ENCODE measurements around the gene PRLH. TPM values are rescaled to one million over a fixed set of nuclear protein-coding genes. Genes with fewer than 3 reads are reported as not detected.

Gene PRLH
- total and polyA plus RNA-seq, 2 of the 13 experiments (the other 11 are each of a cell fraction or from before 2014, with no cell fraction given) = not detected

- TF ChIP-seq IRF9 (CRISPR knock-in tag; IDR thresholded peaks at IDR 0.05; ENCODE audit: borderline replicate concordance) (no peak), ZIK1 (CRISPR knock-in tag; IDR thresholded peaks at IDR 0.05; ENCODE audit: borderline replicate concordance, low read depth) (no peak), ZBTB21 (CRISPR knock-in tag; IDR thresholded peaks at IDR 0.05) (no peak), ZNF276 (CRISPR knock-in tag; IDR thresholded peaks at IDR 0.05; ENCODE audit: low read depth) (no peak), PHF21A (CRISPR knock-in tag; IDR thresholded peaks at IDR 0.05) (no peak), ZNF678 (CRISPR knock-in tag; IDR thresholded peaks at IDR 0.05) (no peak), ZNF564 (CRISPR knock-in tag; IDR thresholded peaks at IDR 0.05) (no peak), PRDM10 (CRISPR knock-in tag; IDR thresholded peaks at IDR 0.05; ENCODE audit: low read depth) (no peak), HOXA5 (CRISPR knock-in tag; IDR thresholded peaks at IDR 0.05) (no peak), ZNF737 (CRISPR knock-in tag; IDR thresholded peaks at IDR 0.05; ENCODE audit: borderline replicate concordance) (no peak), HNF4G (IDR thresholded peaks at IDR 0.05; ENCODE audit: borderline replicate concordance, low read depth, low read length) (no peak), HNF4G (CRISPR knock-in tag; IDR thresholded peaks at IDR 0.05; ENCODE audit: borderline replicate concordance, low read depth) (no peak; the same call in 1 of the 2 replicates), HES4 (CRISPR knock-in tag; IDR thresholded peaks at IDR 0.05; ENCODE audit: borderline replicate concordance) (no peak), NR1H2 (CRISPR knock-in tag; IDR thresholded peaks at IDR 0.05; ENCODE audit: borderline replicate concordance, low read depth) (no peak), ZNF280B (CRISPR knock-in tag; IDR thresholded peaks at IDR 0.05; ENCODE audit: borderline replicate concordance) (no peak), ZNF260 (CRISPR knock-in tag; IDR thresholded peaks at IDR 0.05; ENCODE audit: borderline replicate concordance, low read depth) (no peak), TSC22D2 (CRISPR knock-in tag; IDR thresholded peaks at IDR 0.05; ENCODE audit: borderline replicate concordance) (no peak), ZNF878 (CRISPR knock-in tag; IDR thresholded peaks at IDR 0.05) (no peak), ZNF639 (CRISPR knock-in tag; conservative IDR thresholded peaks at IDR 0.05) (no peak)
Measured at GRCh38 chr2:237593596-237594320, 27.4 kb downstream of the PRLH start (continued).
